GM04504 (cell line): ENCODE data around the gene ISOC2.
"Not testable (repeated sequence)": the region's sequence is repeated elsewhere in the genome, so short reads cannot be mapped to it uniquely, and the experiment has no call there.

Source experiments
- DNase-seq: peaks from one replicate; pipeline ENCODE4 v3.0.0-alpha.2; 2012; ENCODE audit warnings: low read depth

ISOC2 gene

GRCh38 chr19:55457683-55458457 lies 3.6 kb downstream of the ISOC2 start:
- no peak for DNase-seq

- DNase-seq, result no peak
Observed at GRCh38 chr19:55456347-55456746, 5.1 kb downstream of the ISOC2 start.

DNA sequence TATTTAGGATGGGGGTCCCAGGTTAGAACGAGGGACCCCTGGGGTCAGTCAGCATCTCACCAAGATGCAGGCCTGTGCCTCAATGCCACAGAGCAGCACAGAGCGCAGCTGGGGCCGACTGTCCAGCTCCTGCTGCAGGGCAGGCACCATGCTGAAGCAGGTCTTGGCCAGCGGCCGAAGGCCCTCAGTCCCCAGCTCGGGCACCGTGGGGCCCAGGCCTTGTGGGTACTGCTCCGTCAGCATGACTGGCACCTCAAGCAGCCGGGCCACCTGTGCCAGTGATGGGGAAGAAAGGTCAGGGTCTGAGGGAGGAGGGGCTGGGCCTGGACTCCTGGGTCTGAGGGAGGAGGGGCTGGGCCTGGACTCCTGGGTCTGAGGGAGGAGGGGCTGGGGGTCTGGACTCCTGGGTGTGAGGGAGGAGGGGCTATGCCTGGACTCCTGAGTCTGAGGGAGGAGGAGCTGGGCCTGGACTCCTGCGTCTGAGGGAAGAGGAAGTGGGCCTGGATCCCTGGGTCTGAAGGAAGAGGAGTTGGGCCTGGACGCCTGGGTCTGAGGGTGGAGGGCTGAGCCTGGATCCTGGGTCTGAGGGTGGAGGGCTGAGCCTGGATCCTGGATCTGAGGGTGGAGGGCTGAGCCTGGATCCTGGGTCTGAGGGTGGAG lies 5.7 kb downstream of the ISOC2 start:
- no peak for DNase-seq

DNA sequence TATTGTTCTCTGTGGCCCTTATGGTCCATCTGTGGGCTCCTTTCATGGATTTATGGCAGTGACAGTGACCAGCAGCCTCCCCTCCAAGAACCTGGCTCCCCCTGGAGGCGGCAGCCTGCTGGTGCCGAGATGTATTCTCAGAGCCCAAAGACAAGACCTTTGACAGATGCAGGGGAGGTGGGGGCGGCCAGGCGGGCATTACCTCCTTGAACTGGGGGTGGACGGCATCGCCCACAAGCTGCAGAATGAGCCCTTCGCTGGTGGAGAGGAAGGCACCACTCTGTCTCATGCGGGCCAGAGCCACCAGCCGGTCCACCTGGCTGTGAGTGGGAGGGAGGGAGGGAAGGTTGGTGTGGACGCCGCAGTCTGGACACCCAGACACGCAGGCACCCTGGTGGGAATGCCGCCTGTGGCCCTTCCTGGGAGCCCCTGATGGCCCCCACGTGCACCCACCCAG lies 6.6 kb downstream of the ISOC2 start:
- DNase-seq, result no peak

DNA sequence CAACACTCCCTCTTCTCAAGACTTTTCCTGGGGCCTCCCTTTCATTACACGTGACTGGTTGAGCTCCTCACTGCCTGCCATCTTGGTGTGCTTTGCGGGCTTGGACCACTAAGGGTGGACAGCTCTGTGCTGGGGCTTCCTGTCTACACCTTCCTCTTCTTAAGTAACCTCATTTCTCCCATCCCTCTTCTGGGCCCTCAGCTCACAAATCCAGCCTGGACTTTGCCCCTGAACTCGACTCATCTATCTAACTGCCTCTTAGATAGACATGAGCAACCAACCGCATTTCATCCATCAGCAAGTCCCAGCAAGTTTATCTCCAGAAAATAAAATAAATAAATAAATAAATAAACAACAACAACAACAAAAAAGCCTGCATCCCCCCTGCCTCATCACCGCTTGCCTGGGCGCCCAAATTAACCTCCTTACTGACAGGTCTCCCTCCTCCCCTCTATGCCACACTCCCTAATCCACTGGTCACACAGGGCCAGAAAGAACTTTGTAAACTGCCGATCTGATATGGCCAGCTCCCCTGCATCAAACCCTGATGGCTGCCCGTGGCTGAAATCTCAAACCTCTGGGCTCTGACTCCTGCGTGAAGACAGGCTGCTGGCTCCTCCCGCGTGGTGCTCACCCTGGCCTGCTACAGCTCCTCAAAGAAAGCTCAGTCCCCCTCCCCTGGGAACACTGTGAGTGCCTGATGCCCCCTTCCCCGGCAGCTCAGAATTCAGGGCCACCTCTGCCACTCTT lies 7.8 kb downstream of the ISOC2 start:
- no peak for DNase-seq

DNA sequence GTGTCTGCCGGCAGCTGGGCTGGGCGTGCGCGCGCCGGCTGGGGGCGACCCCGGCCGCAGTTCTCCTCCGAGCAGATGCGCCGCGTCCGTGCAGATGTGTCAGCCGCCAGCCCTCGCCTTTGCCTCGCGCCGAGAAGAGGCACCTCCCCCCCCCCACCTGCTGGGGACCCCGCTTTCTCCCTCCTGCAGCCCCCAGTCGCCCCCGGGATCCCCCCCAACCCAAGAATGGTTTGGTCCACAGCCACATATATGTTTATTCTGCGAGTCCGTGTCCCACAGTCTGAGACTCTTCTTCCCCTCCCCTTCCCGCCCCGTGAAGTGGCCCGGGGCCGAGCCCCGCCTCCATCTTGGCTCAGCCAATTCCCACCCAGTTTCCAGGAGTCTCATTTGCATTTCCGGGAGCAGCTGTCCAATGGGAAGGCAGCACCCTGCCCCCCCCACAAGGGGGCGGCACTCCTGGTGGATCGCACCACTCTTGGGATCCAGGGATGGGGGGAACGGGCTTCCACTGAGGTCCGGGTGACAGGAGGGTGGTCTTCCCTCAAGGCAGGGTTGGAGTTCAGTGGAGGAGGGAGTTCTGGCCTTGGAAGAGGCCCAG lies 8.6 kb downstream of the ISOC2 start:
- no peak for DNase-seq

DNA sequence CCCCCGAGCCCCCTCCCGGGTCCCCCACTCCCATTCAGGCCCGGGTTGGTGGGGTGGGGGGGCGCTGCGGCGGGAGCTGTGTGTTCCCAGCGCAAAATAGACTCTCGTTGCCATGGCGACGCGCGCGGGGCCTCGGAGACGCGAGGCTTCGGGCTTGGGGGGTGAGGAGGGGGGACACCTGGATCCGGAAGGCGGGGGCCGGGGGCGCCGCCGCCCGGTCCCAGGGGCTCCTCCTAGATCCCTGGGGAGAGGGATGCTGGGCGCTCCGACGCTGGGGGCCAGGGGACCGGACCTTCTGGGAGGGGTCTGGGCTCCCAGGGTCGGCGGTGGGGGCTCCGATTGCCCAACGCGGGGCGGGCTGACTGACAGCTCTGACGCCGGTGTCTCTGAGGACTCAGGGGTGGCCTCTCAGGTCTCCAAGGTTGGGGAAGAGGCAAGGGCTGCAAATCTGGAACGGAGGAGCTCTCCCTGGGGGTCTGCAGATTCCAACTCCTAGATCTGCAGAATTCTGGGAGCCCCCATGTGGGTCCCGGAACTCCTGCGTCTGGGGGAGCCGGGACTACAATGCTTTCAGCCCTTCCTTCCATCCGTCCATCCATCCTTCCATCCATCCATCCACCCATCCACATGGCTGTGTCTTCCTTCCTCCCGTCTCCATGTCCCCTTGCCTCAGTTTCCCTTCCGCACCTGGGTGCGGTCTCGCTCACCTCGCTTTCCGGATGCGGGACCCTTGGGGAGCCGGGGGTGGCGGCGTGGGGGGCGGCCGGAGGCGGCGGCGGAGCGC lies 9.3 kb downstream of the ISOC2 start:
- DNase-seq, result no peak

DNA sequence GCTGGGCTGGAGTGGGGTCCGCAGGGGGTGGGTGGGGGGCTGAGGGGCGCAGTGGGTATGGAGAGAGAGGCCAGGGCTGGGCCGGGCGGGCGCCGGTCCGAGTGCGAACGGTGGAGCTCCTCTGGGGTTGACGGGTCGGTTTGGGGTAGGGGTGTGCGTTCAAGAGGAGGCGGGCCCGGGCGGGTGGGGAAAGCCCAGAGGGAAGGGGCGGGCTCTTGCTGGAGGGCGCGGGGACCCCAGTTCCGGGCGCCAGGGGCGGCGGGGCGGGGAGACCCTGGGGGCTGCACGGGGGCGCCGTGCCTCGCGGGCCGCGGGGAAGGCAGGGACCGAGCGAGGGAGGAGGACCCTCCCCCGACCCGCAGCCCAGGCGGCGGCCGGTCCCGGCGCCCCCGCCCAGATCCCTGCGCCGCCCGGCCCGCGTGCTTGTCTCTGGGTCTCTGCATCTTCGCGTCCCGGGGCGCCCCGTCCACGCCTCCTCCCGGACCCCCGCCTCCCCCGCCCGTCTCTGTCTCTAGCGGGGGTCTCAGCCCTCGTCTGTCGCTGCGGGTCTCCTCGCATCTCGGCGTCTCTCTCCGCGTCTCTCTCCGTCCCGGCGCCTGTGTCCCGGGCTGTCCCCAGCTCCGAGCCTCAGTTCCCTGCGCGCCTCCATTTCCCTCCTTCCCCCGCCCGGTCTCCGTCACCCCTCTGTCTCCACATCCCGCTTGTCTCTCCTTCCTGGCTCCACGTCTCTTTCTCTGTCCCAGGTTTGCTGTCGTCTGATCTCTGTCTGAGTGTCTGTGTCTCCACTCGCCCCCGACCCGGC lies 10.1 kb downstream of the ISOC2 start:
- no peak for DNase-seq

GRCh38 chr19:55449469-55449868 lies 12.0 kb downstream of the ISOC2 start:
- no peak for DNase-seq

DNA sequence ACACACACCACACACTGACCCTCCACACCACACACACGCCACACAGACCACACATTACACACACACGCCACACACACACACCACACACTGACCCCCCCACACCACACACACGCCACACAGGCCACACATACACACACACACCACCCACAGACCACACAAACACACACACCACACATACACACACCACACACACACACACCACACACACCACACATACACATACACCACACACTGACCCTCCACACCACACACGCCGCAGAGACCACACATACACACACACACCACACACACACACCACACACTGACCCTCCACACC lies 13.3 kb downstream of the ISOC2 start:
- DNase-seq, result not testable (repeated sequence)

- DNase-seq, result no peak
Observed at GRCh38 chr19:55447421-55448174, 13.8 kb downstream of the ISOC2 start.

DNA sequence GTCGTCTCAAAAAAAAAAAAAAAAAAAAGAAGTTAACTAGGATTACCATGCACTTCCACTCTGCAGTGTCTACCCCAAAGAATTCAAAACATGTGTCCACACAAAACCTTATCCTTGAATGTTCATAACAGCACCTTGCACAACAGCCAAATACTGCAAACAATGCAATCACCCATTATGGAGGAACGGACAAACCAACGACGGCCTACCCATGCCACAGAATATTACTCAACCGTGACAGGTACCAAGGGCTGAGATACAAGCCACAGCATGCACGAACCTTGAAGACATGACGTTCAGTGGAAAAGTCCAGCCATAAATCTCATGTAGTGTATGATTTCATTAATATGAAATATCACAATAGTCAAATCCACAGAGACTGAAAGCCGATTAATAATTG lies 15.4 kb downstream of the ISOC2 start:
- DNase-seq, result no peak

GRCh38 chr19:55444646-55445045 lies 16.8 kb downstream of the ISOC2 start:
- DNase-seq, result no peak

GRCh38 chr19:55443824-55444480 lies 17.5 kb downstream of the ISOC2 start:
- no peak for DNase-seq

DNA sequence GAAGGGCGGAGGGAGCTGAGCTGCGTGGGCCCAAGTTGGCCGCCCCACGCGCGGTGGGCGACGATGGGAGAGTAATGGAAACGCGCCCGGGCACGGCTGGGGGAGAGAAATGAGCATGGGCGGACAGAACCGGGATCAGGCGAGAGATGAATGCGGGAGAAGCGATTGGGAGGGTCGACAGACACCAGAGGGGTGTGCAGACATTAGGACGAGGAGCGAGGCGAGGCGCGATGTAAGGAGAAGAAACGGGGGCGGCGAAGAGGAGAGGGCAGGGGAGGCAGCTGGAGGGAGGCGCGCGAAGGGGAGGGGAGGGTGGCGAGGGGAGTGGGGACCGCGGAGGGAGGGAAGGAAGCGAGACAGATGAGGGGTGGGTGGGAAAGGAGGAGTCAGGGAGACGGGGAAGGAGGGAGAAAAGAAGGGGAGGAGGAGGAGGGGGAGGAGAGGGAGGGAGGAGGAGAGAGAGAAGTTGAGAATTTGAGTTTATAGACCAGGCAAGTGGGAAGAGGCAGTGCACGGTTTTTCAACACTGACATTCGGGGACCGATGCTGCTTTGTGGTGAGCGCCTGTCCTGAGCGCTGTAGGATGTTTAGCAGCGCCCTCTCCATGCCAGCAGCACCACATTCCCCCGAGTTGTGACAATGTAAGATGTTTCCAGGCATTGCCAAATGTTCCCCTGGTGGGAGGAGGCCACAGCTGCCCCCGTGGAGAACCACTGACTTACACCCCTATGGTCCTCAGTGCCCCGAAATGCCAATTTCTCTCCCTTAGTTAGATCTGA lies 18.2 kb downstream of the ISOC2 start, which contains the start of gene SHISA7:
TSS of gene SHISA7 (minus strand) at position 256 of the 779 bp plus-strand sequence. CDS start 437 bp downstream, outside the sequence.
- no peak for DNase-seq

- DNase-seq, result no peak
Observed at GRCh38 chr19:55442372-55442961, 19.0 kb downstream of the ISOC2 start.

DNA sequence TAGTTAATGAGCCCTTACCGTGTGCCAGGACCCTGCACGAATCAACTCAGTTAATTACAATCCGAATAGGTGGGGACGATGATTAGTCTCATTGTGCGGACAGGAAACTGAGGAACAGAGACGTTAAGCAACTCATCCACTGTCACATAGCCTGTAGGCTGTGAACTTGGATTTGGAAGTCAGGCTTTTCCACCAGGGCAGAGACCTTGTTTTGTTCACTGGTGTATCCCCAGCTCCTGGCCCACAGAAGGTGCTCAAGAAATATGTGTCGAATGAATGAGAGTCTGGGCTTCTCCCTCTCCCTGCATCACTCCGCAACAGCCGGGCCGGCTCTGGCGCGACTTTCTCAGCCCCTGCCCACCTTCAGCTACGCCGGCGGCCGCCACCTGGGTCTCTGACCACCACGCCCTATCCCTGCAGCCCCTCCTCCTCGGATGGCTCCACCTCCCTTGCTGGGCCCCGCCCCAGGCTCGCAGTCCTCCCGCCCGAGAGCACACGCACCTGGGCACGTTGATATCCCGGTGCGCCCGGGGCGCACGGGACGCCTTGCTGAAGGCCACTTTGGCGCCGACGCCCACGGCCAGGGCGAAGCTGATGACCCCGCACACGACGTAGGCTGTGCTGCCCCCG lies 19.6 kb downstream of the ISOC2 start:
- no peak for DNase-seq

- DNase-seq, result no peak
Observed at GRCh38 chr19:55441319-55441691, 20.1 kb downstream of the ISOC2 start.
